T-helper 22 cell (primary cell): ENCODE measurements around the gene CAMKK2.
A peak's percentile ranks its signal among the peaks of the same experiment; 100 is the strongest.
"Not testable (repeated sequence)": the region's sequence is repeated elsewhere in the genome, so short reads cannot be mapped to it uniquely, and the experiment has no call there.

Experiments
- DNase-seq: peaks from one replicate; pipeline ENCODE4 v3.0.0-alpha.2; 2020; ENCODE audit warnings: low read depth

The CAMKK2 gene

GRCh38 chr12:121245951-121246350, 50.6 kb downstream of the CAMKK2 start:
- no peak for DNase-seq

- no peak for DNase-seq
These were observed 51.5 kb downstream of the CAMKK2 start for GRCh38 chr12:121245031-121245430.

GRCh38 chr12:121241156-121241970, 55.1 kb downstream of the CAMKK2 start:
- DNase-seq: no peak

- peak; percentile 93 for DNase-seq
These were observed 55.9 kb downstream of the CAMKK2 start for GRCh38 chr12:121240484-121241101.

GRCh38 chr12:121240062-121240420, 56.5 kb downstream of the CAMKK2 start:
- DNase-seq: no peak

GRCh38 chr12:121239351-121240061, 57.0 kb downstream of the CAMKK2 start:
- DNase-seq: no peak

GRCh38 chr12:121238604-121239350, 57.7 kb downstream of the CAMKK2 start:
- no peak for DNase-seq

GRCh38 chr12:121238086-121238485, 58.4 kb downstream of the CAMKK2 start:
- DNase-seq: no peak

- no peak for DNase-seq
These were observed 59.1 kb downstream of the CAMKK2 start for GRCh38 chr12:121237415-121237814.

- no peak for DNase-seq
These were observed 59.7 kb downstream of the CAMKK2 start for GRCh38 chr12:121236776-121237175.

GRCh38 chr12:121233628-121234020, 62.9 kb downstream of the CAMKK2 start:
- no peak for DNase-seq

- DNase-seq: no peak
These were observed 63.4 kb downstream of the CAMKK2 start for GRCh38 chr12:121232977-121233627.

- DNase-seq: no peak
These were observed 64.3 kb downstream of the CAMKK2 start for GRCh38 chr12:121232163-121232562.

GRCh38 chr12:121230538-121230907, 66.0 kb downstream of the CAMKK2 start:
- no peak for DNase-seq

GRCh38 chr12:121229826-121230537, 66.5 kb downstream of the CAMKK2 start:
- peak; percentile 20 for DNase-seq

GRCh38 chr12:121228919-121229665, 67.4 kb downstream of the CAMKK2 start:
- DNase-seq: no peak

- no peak for DNase-seq
These were observed 69.2 kb downstream of the CAMKK2 start for GRCh38 chr12:121227294-121227693.

- DNase-seq: not testable (repeated sequence)
These were observed 69.6 kb downstream of the CAMKK2 start for GRCh38 chr12:121226871-121227270.

- DNase-seq: no peak
These were observed 70.1 kb downstream of the CAMKK2 start for GRCh38 chr12:121226399-121226798.

GRCh38 chr12:121224591-121224990, 71.9 kb downstream of the CAMKK2 start:
- DNase-seq: peak; percentile 42
